Measurements from ENCODE around the gene CCL26. TPM values are rescaled to one million over a fixed set of nuclear protein-coding genes. Genes with fewer than 3 reads are reported as not detected.
"Not testable (repeated sequence)": the region's sequence is repeated elsewhere in the genome, so short reads cannot be mapped to it uniquely, and the experiment has no call there.

CCL26 gene
- total RNA-seq, 6 experiments from 2014 or later = not detected

GRCh38 chr7:75729851-75730274, 42.1 kb downstream of the CCL26 start:
- intact Hi-C loops (cut with DNase I) = no loop called here
- no peak overlapping the region for H3K4me3 ChIP-seq
- ATAC-seq = peak in 3 of 4 donors; percentile 23 to 31 (median 26)
- H3K4me1 ChIP-seq = no peaks in the 10 kb centered on the region
- no peak for TF ChIP-seq CTCF (IDR thresholded peaks at IDR 0.05)
- H3K27ac ChIP-seq = no peak overlapping the region
- H3K9me3 ChIP-seq = no peaks in the 10 kb centered on the region
- 47% methylated on average over 4 of the region's 4 CpGs for WGBS (ENCODE audit: insufficient coverage, low coverage, low lambda C conversion rate, missing lambda C conversion rate)
- no peaks in the 10 kb centered on the region for H3K27me3 ChIP-seq
- H3K36me3 ChIP-seq = no peaks in the 10 kb centered on the region
- DNase-seq = no peak

GRCh38 chr7:75727881-75728593, 44.0 kb downstream of the CCL26 start:
- no peak for TF ChIP-seq CTCF (IDR thresholded peaks at IDR 0.05)
- no peak for TF ChIP-seq POLR2A (IDR thresholded peaks at IDR 0.05)
- ATAC-seq = peak; percentile 34 to 58 (median 48)
- DNase-seq = no peak
- Histone ChIP-seq H3K4me1 (no peaks in the 10 kb centered on the region), H3K4me3 (no peak overlapping the region), H3K27ac (no peak overlapping the region), H3K36me3 (no peaks in the 10 kb centered on the region), H3K9me3 (no peaks in the 10 kb centered on the region), H3K27me3 (no peaks in the 10 kb centered on the region)
- intact Hi-C loops (cut with DNase I) = no loop called here
- whole genome bisulfite sequencing (ENCODE audit: insufficient coverage, low coverage, low lambda C conversion rate, missing lambda C conversion rate) = 71% methylated on average over 4 of the region's 8 CpGs

GRCh38 chr7:75727351-75727750, 44.7 kb downstream of the CCL26 start:
- H3K27me3 ChIP-seq; H3K27ac ChIP-seq; H3K4me1 ChIP-seq; ATAC-seq; H3K4me3 ChIP-seq; intact Hi-C loops (cut with DNase I); H3K9me3 ChIP-seq; H3K36me3 ChIP-seq; DNase-seq: not testable (repeated sequence)
- WGBS (ENCODE audit: insufficient coverage, low coverage, low lambda C conversion rate, missing lambda C conversion rate) = 79% methylated on average over 5 of the region's 6 CpGs

- WGBS (ENCODE audit: insufficient coverage, low coverage, low lambda C conversion rate, missing lambda C conversion rate) = 70% methylated on average over 5 of the region's 6 CpGs
- no peaks in the 10 kb centered on the region for H3K27me3 ChIP-seq
- no peaks in the 10 kb centered on the region for H3K36me3 ChIP-seq
- ATAC-seq = no peak
- no peak overlapping the region for H3K4me3 ChIP-seq
- H3K4me1 ChIP-seq = no peaks in the 10 kb centered on the region
- no peak overlapping the region for H3K27ac ChIP-seq
- intact Hi-C loops (cut with DNase I) = no loop called here
- no peak for TF ChIP-seq POLR2A (IDR thresholded peaks at IDR 0.05)
- TF ChIP-seq CTCF (IDR thresholded peaks at IDR 0.05) = no peak
- no peaks in the 10 kb centered on the region for H3K9me3 ChIP-seq
- no peak for DNase-seq
Observed at GRCh38 chr7:75725306-75725705, 46.7 kb downstream of the CCL26 start.

- 67% methylated on average over 1 of the region's 3 CpGs for WGBS (ENCODE audit: insufficient coverage, low coverage, low lambda C conversion rate, missing lambda C conversion rate)
- H3K36me3 ChIP-seq = no peaks in the 10 kb centered on the region
Observed at GRCh38 chr7:75723444-75723843, 48.6 kb downstream of the CCL26 start.

More at GRCh38 chr7:75723444-75723843, 48.6 kb downstream of the CCL26 start:
- Histone ChIP-seq H3K4me3 (no peak overlapping the region), H3K27me3 (no peaks in the 10 kb centered on the region), H3K4me1 (no peaks in the 10 kb centered on the region), H3K27ac (no peak overlapping the region), H3K9me3 (no peaks in the 10 kb centered on the region)
- TF ChIP-seq POLR2A (IDR thresholded peaks at IDR 0.05) = no peak
- no peak for TF ChIP-seq CTCF (IDR thresholded peaks at IDR 0.05)
- DNase-seq = no peak
- ATAC-seq = no peak
- intact Hi-C loops (cut with DNase I) = no loop called here
